HG02642 (cell line): ENCODE data around the gene ATAD1.

Experiments
- ATAC-seq: cut with Tn5 transposase; IDR thresholded peaks from one replicate; pipeline ENCODE4 v1.9.1; 2021; ENCODE audit warnings: mild to moderate bottlenecking; ENCODE audit not compliant: unreplicated experiment, poor library complexity

ATAD1 gene

GRCh38 chr10:87724789-87725188, 93.2 kb downstream of the ATAD1 start:
- no peak for ATAC-seq

GRCh38 chr10:87723500-87723899, 94.5 kb downstream of the ATAD1 start:
- no peak for ATAC-seq

- no peak for ATAC-seq
Measured at GRCh38 chr10:87722716-87723115, 95.3 kb downstream of the ATAD1 start.

GRCh38 chr10:87721781-87722180, 96.2 kb downstream of the ATAD1 start:
- ATAC-seq = no peak

GRCh38 chr10:87720665-87721064, 97.4 kb downstream of the ATAD1 start:
- ATAC-seq = no peak

GRCh38 chr10:87716348-87716670, 101.7 kb downstream of the ATAD1 start:
- no peak for ATAC-seq

GRCh38 chr10:87715552-87716347, 102.3 kb downstream of the ATAD1 start:
- no peak for ATAC-seq

GRCh38 chr10:87713707-87714106, 104.3 kb downstream of the ATAD1 start:
- ATAC-seq = no peak

- no peak for ATAC-seq
Measured at GRCh38 chr10:87712913-87713616, 105.0 kb downstream of the ATAD1 start.

GRCh38 chr10:87707254-87707653, 110.8 kb downstream of the ATAD1 start:
- ATAC-seq = no peak

GRCh38 chr10:87706731-87707130, 111.3 kb downstream of the ATAD1 start:
- no peak for ATAC-seq

- ATAC-seq = no peak
Measured at GRCh38 chr10:87705339-87705738, 112.7 kb downstream of the ATAD1 start.

GRCh38 chr10:87703771-87704170, 114.3 kb downstream of the ATAD1 start:
- no peak for ATAC-seq

- ATAC-seq = no peak
Measured at GRCh38 chr10:87702973-87703294, 115.1 kb downstream of the ATAD1 start.

GRCh38 chr10:87702260-87702972, 115.6 kb downstream of the ATAD1 start:
- ATAC-seq = no peak
